Gastrocnemius medialis (tissue), 4 donors: ENCODE measurements around the gene SPACA9.

Experiments used
- CTCF ChIP-seq, 5 experiments: fragments of 450-650 bp in 3 of 5; fragments of 200-600 bp in 2 of 5; sonication (generic) in 2 of 5; IDR thresholded peaks in 4 of 5; conservative IDR thresholded peaks in 1 of 5; 1 replicate in 4 of 5; 2 replicates in 1 of 5; pipeline ENCODE4 v1.5.1; 2016 to 2019; ENCODE audit warnings: antibody characterized with exemption in 5 of 5, mild to moderate bottlenecking in 3 of 5, moderate library complexity in 3 of 5
- POLR2A ChIP-seq, 2 donors: fragments of 450-650 bp; IDR thresholded peaks; one replicate each; pipeline ENCODE4 v1.6.1; 2017; ENCODE audit warnings: antibody characterized with exemption in 2 of 2, mild to moderate bottlenecking in 2 of 2, moderate library complexity in 2 of 2

- TF ChIP-seq CTCF (IDR thresholded peaks at IDR 0.05 in 4 of 5, conservative IDR thresholded peaks at IDR 0.05 in 1 of 5): no peak
- TF ChIP-seq POLR2A (IDR thresholded peaks at IDR 0.05): no peak
Measured at GRCh38 chr9:132834343-132834742, 44.4 kb upstream of the SPACA9 start.
